PC-9 (cell line): ENCODE measurements around the gene CEP85L.

Source experiments
- CTCF ChIP-seq: fragments of 200-600 bp; sonication (generic); conservative IDR thresholded peaks from 2 replicates; pipeline ENCODE4 v1.6.1; 2017; ENCODE audit warnings: mixed run types, antibody characterized with exemption, mild to moderate bottlenecking, moderate library complexity
- EZH2 ChIP-seq: fragments of 200-600 bp; sonication (generic); IDR thresholded peaks from 2 replicates; pipeline ENCODE4 v1.8.0; 2017; ENCODE audit warnings: antibody characterized with exemption, low read depth

- no peak for TF ChIP-seq CTCF
- no peak for TF ChIP-seq EZH2
These were observed 113.8 kb downstream of the CEP85L start for GRCh38 chr6:118537574-118537973.
